Measurements from ENCODE around the gene CUBN. TPM values are rescaled to one million over a fixed set of nuclear protein-coding genes. Genes with fewer than 3 reads are reported as not detected.

CUBN gene
- total and polyA plus RNA-seq, 2 of the 13 experiments (the other 11 are each of a cell fraction or from before 2014, with no cell fraction given) = 0.27 to 0.32 TPM

- no peak for TF ChIP-seq MAZ (IDR thresholded peaks at IDR 0.05; ENCODE audit: borderline replicate concordance, low read depth, low read length)
- TF ChIP-seq MAZ (CRISPR knock-in tag; IDR thresholded peaks at IDR 0.05; ENCODE audit: low read depth) = 0 out of 2 replicates have a peak, but pooled peaks have one; percentile 43
- peak; percentile 46; the same call in 1 of the 2 replicates for TF ChIP-seq ZNF501 (CRISPR knock-in tag; IDR thresholded peaks at IDR 0.05)
- 0 out of 2 replicates have a peak, but pooled peaks have one; percentile 64 for TF ChIP-seq ZNF556 (CRISPR knock-in tag; IDR thresholded peaks at IDR 0.05; ENCODE audit: borderline replicate concordance)
- TF ChIP-seq, protein P1, sequence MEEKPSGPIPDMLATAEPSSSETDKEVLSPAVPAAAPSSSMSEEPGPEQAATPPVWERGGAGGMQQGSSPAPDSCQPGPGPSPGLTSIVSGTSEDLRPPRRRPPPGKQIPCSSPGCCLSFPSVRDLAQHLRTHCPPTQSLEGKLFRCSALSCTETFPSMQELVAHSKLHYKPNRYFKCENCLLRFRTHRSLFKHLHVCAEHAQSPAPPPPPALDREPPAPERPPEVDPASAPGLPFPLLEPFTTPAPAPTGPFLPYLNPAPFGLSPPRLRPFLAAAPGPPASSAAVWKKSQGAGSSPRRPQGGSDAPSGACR (CRISPR knock-in tag; IDR thresholded peaks at IDR 0.05) = no peak
- TF ChIP-seq ONECUT2 (CRISPR knock-in tag; IDR thresholded peaks at IDR 0.05) = no peak
- TF ChIP-seq, protein P2, sequence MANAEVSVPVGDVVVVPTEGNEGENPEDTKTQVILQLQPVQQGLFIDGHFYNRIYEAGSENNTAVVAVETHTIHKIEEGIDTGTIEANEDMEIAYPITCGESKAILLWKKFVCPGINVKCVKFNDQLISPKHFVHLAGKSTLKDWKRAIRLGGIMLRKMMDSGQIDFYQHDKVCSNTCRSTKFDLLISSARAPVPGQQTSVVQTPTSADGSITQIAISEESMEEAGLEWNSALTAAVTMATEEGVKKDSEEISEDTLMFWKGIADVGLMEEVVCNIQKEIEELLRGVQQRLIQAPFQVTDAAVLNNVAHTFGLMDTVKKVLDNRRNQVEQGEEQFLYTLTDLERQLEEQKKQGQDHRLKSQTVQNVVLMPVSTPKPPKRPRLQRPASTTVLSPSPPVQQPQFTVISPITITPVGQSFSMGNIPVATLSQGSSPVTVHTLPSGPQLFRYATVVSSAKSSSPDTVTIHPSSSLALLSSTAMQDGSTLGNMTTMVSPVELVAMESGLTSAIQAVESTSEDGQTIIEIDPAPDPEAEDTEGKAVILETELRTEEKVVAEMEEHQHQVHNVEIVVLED (CRISPR knock-in tag; IDR thresholded peaks at IDR 0.05; ENCODE audit: borderline replicate concordance) = peak; percentile 75; the same call in 1 of the 2 replicates
- TF ChIP-seq ZNF10 (CRISPR knock-in tag; IDR thresholded peaks at IDR 0.05; ENCODE audit: borderline replicate concordance, low read depth) = no peak
- peak; percentile 100 for TF ChIP-seq ELF1 (CRISPR knock-in tag; IDR thresholded peaks at IDR 0.05)
- peak; percentile 38; the same call in 1 of the 2 replicates for TF ChIP-seq FOXK1 (CRISPR knock-in tag; IDR thresholded peaks at IDR 0.05; ENCODE audit: borderline replicate concordance, low read depth)
- no peak for TF ChIP-seq SP1 (IDR thresholded peaks at IDR 0.05)
- peak; percentile 37; the same call in 1 of the 2 replicates for TF ChIP-seq SP1 (CRISPR knock-in tag; IDR thresholded peaks at IDR 0.05)
- peak; percentile 15; the same call in 1 of the 2 replicates for TF ChIP-seq ZBTB25 (CRISPR knock-in tag; IDR thresholded peaks at IDR 0.05)
- TF ChIP-seq MYC (CRISPR knock-in tag; IDR thresholded peaks at IDR 0.05; ENCODE audit: borderline replicate concordance) = peak; percentile 55; the same call in 1 of the 2 replicates
- peak; percentile 80 for TF ChIP-seq NFYB (CRISPR knock-in tag; IDR thresholded peaks at IDR 0.05)
- TF ChIP-seq FOXC1 (CRISPR knock-in tag; IDR thresholded peaks at IDR 0.05; ENCODE audit: borderline replicate concordance) = peak; percentile 48; the same call in 1 of the 2 replicates
- peak; percentile 23; the same call in 1 of the 2 replicates for TF ChIP-seq SALL2 (CRISPR knock-in tag; IDR thresholded peaks at IDR 0.05)
- TF ChIP-seq ZNF772 (CRISPR knock-in tag; IDR thresholded peaks at IDR 0.05) = peak; percentile 35; the same call in 1 of the 2 replicates
- TF ChIP-seq PPARG (CRISPR knock-in tag; conservative IDR thresholded peaks at IDR 0.05) = 0 out of 2 replicates have a peak, but pooled peaks have one; percentile 13
- no peak; the same call in 1 of the 2 replicates for TF ChIP-seq NR2F2 (IDR thresholded peaks at IDR 0.05; ENCODE audit: borderline replicate concordance, low read depth)
- TF ChIP-seq ZNF510 (CRISPR knock-in tag; IDR thresholded peaks at IDR 0.05; ENCODE audit: low read depth) = 0 out of 2 replicates have a peak, but pooled peaks have one; percentile 60
- no peak for TF ChIP-seq HMGA1 (CRISPR knock-in tag; conservative IDR thresholded peaks at IDR 0.05)
- TF ChIP-seq, protein P3, sequence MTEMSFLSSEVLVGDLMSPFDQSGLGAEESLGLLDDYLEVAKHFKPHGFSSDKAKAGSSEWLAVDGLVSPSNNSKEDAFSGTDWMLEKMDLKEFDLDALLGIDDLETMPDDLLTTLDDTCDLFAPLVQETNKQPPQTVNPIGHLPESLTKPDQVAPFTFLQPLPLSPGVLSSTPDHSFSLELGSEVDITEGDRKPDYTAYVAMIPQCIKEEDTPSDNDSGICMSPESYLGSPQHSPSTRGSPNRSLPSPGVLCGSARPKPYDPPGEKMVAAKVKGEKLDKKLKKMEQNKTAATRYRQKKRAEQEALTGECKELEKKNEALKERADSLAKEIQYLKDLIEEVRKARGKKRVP (CRISPR knock-in tag; IDR thresholded peaks at IDR 0.05) = peak in 1 of 2 experiments; percentile 42; a peak in 2 of 4 replicates
- TF ChIP-seq TFAP4 (IDR thresholded peaks at IDR 0.05; ENCODE audit: borderline replicate concordance, low read depth) = peak; percentile 30; the same call in 1 of the 2 replicates
These were observed 312.2 kb downstream of the CUBN start, which contains the start of gene RSU1 (continued) for GRCh38 chr10:16817125-16818019.
